Measurements from ENCODE around the gene SPAG5.

DNA sequence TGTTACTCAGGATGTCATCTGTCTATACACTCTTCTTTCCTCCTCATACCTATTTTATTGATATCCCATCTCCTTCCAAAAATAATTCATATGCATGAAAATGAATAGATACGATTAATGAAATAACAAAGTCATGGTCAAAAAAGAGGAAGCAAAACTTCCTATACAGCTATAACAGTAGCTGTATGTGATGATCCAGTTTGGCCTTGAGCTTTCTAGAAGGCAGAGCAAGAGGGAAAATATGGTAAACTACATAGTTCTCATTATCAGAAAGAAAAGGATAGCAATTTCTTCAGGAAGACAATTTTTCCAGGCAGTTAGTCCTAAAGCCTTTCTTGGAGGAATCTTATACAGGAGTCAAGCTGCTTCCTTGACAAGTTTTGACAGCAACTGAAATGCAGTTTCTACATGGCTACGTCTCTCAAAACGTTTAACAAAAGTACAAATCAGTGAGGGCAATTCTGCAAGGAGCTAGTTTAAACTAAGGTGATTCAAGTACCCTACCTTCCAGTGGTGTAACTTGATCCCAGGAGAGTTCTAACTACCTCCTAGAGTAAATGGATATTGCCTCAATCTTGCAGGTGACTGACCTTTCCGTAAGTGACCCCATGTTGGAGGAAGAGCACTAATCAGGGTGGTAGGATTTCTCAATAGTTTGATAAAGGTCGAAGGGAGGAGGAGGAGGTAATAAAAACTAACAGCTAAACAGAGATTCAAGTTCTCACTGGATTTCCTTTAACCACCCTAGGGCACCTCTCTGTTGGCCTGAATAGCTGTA lies 1.0 kb downstream of the SPAG5 start:
- TF ChIP-seq, protein P1, sequence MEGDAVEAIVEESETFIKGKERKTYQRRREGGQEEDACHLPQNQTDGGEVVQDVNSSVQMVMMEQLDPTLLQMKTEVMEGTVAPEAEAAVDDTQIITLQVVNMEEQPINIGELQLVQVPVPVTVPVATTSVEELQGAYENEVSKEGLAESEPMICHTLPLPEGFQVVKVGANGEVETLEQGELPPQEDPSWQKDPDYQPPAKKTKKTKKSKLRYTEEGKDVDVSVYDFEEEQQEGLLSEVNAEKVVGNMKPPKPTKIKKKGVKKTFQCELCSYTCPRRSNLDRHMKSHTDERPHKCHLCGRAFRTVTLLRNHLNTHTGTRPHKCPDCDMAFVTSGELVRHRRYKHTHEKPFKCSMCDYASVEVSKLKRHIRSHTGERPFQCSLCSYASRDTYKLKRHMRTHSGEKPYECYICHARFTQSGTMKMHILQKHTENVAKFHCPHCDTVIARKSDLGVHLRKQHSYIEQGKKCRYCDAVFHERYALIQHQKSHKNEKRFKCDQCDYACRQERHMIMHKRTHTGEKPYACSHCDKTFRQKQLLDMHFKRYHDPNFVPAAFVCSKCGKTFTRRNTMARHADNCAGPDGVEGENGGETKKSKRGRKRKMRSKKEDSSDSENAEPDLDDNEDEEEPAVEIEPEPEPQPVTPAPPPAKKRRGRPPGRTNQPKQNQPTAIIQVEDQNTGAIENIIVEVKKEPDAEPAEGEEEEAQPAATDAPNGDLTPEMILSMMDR (IDR thresholded peaks at IDR 0.05) = no peak
- TF ChIP-seq POLR2A (IDR thresholded peaks at IDR 0.05) = no peak

Measured in esophagus squamous epithelium (tissue), 4 donors.